Mesodermal cell (in vitro differentiated cells): Measurements from ENCODE around the gene ZDHHC1.

Experiments
- H3K27ac ChIP-seq: 2 replicates; pipeline ENCODE4 v1.7.0; 2013; ENCODE audit warnings: mild to moderate bottlenecking, low read depth, low read length, moderate library complexity; ENCODE audit not compliant: severe bottlenecking
- H3K36me3 ChIP-seq: 2 replicates; pipeline ENCODE4 v1.7.1; 2013; ENCODE audit warnings: mild to moderate bottlenecking, low read length, moderate library complexity; ENCODE audit not compliant: control insufficient read depth, insufficient read depth
- H3K4me1 ChIP-seq: one replicate; pipeline ENCODE4 v1.7.1; 2013; ENCODE audit warnings: mild to moderate bottlenecking, low read length; ENCODE audit not compliant: insufficient read depth, control insufficient read depth, poor library complexity, severe bottlenecking
- H3K4me3 ChIP-seq: 2 replicates; pipeline ENCODE4 v1.7.0; 2013; ENCODE audit warnings: low read length, control low read depth, mild to moderate bottlenecking; ENCODE audit not compliant: insufficient read depth, poor library complexity, severe bottlenecking; ENCODE audit errors: extremely low read depth
- H3K9me3 ChIP-seq: 2 replicates; pipeline ENCODE4 v1.7.1; 2013; ENCODE audit warnings: mild to moderate bottlenecking, low read length, moderate library complexity; ENCODE audit not compliant: control insufficient read depth
- WGBS, 2 experiments: methylation state at CpG; one replicate each; pipeline ENCODE4 v1.1.5; 2013; ENCODE audit warnings: missing lambda C conversion rate in 2 of 2; ENCODE audit not compliant: insufficient coverage in 2 of 2; 5-methylcytosine and 5-hydroxymethylcytosine counted together

The ZDHHC1 gene

GRCh38 chr16:67429799-67430503, 13.7 kb upstream of the ZDHHC1 start:
- Histone ChIP-seq H3K36me3 (no peaks in the 10 kb centered on the region), H3K27ac (no peak overlapping the region), H3K9me3 (no peaks in the 10 kb centered on the region), H3K4me3 (peak overlapping the region; percentile 25), H3K4me1 (peaks cover 7% of the 10 kb centered on the region)
- WGBS, 2 experiments = 48 to 49% methylated on average over 6 to 11 of the region's 13 CpGs

DNA sequence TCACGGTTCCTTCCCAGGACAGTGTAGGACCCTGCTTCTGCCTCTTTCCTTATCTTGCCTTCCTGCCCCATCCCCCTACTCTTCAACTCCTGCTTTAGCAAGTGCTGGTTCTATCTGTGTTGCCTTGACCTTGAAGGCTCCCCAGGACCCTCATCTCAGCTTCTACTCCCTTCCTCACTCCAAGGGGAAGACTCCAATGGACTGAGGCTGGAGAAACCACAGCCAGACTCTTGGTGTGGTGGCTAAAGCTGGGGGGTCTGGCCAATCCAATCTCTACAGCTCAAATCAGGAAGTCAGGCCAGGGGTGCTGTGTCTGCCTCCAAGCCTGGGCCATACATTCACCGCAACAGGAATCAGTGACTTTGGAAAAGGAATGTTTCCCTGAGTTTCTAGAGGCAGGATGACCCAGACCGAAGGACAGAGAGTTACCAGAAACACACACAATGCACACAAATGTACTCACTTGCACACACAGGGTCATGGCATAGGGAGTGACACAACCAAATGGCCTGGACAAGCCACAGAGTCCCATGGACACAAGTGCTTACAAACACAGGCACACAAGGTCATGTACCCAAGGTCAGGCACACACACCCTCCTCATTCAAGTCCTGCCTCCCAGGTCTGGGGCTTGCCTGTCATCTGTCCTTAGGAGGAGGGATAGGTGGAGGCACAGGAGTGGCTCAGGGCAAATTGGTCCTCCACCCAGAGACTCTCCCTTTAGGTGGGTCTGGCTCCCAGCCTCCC, 12.9 kb upstream of the ZDHHC1 start:
- no peaks in the 10 kb centered on the region for H3K9me3 ChIP-seq
- H3K36me3 ChIP-seq = no peaks in the 10 kb centered on the region
- no peak overlapping the region for H3K27ac ChIP-seq
- 93 to 100% methylated on average over 3 of the region's 3 CpGs for WGBS, 2 experiments
- peaks cover 8% of the 10 kb centered on the region for H3K4me1 ChIP-seq
- H3K4me3 ChIP-seq = no peak overlapping the region

DNA sequence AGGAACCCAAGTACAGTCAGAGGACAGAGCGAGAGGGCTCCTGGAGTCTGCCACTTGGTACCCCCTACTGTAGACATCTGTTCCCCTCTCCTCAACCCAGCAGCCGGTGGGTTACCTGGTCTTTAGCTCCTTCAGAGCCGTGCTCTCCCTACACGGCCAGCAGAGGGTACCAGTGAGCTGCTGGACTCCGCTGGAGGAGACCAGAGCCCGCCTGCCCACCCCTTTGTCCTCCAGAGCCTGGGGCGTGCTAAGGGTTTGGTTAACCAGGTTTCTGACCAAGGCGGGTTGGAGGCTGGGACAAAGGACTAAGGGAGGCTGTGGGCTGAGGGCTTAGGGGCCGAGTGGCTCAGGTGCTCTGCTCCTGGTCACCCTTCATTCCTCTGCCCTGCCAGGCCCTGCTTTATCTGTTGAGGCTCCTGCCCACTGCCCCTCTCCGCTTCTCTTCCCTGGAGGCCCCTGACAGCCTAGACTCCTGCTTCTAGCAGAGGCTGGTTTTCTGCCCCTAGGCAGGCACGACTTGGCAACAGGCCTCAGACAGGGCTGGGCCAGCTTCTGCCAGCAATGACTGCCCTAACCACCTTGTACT, 12.0 kb upstream of the ZDHHC1 start:
- no peak overlapping the region for H3K27ac ChIP-seq
- peaks cover 12% of the 10 kb centered on the region for H3K4me1 ChIP-seq
- H3K4me3 ChIP-seq = no peak overlapping the region
- WGBS, 2 experiments = 22 to 24% methylated on average over 7 to 8 of the region's 11 CpGs
- H3K9me3 ChIP-seq = no peaks in the 10 kb centered on the region
- H3K36me3 ChIP-seq = no peaks in the 10 kb centered on the region

DNA sequence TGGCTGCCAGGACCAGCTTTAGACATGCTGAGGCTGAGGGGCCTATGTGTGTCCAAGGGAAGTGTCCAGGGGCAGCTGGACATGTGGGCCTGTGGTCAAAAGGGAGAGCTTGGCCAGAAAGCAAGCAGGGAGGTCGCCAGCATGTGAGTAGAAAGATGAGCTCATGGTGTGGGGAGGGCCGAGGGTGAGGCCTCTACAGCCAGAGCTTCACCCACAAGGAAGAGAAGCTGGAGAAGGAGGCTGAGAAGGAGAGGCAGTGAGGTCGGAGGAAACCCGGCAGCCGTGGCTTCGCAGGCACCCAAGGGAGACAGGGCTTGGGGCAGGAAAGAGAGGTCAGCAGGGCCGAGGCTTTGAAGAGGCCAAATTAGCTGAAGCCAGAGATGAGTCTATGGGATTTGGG, 10.7 kb upstream of the ZDHHC1 start:
- Histone ChIP-seq H3K4me3 (no peak overlapping the region), H3K36me3 (no peaks in the 10 kb centered on the region), H3K27ac (no peak overlapping the region), H3K4me1 (peaks cover 8% of the 10 kb centered on the region), H3K9me3 (no peaks in the 10 kb centered on the region)
- 85 to 89% methylated on average over 4 to 7 of the region's 7 CpGs for WGBS, 2 experiments

- Histone ChIP-seq H3K36me3 (no peaks in the 10 kb centered on the region), H3K4me1 (peaks cover 8% of the 10 kb centered on the region), H3K4me3 (no peak overlapping the region), H3K27ac (no peak overlapping the region), H3K9me3 (no peaks in the 10 kb centered on the region)
- WGBS, 2 experiments = 92 to 100% methylated on average over 4 to 6 of the region's 7 CpGs
Observed at GRCh38 chr16:67426022-67426421, 9.7 kb upstream of the ZDHHC1 start.

DNA sequence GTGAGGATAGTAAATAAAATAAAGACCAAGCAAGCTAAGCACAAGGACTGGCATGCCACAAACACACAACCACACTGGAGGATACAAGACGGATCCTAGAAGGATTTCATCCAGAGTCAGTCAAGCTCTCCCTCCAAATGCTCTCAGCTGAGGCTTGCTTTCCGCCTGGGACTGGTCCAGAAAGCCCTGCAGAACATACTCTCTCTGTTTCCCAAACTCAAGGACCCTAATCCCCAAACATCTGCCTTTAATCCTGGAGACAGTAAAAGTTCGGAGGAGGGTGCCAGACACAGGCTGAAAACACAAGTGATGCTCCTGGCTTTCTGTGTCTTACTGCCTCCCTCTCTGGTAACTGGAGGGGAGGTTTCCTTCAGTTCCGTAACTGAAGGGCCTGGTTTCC, 9.3 kb upstream of the ZDHHC1 start:
- H3K9me3 ChIP-seq = no peaks in the 10 kb centered on the region
- no peaks in the 10 kb centered on the region for H3K36me3 ChIP-seq
- no peak overlapping the region for H3K27ac ChIP-seq
- 85 to 89% methylated on average over 3 of the region's 4 CpGs for WGBS, 2 experiments
- H3K4me1 ChIP-seq = peaks cover 8% of the 10 kb centered on the region
- no peak overlapping the region for H3K4me3 ChIP-seq

DNA sequence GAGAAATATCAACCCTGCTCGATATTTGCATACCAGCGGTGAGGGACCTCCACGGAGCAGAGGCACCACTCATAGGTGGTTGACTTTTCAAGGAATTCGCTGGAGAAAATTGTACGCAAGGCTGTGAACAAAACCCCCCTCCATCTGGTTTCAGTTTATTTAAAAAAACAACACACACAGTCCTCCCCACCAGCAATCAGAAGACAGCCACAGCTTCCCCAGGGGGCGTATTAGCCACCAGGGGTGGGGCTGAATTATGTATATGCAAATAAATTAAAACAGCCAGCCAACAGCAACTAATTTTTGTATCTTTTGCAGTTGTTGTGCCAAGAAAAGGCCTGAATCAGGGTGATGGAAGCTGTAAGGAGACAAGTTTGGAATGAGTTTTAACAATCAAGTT, 8.8 kb upstream of the ZDHHC1 start:
- Histone ChIP-seq H3K36me3 (no peaks in the 10 kb centered on the region), H3K4me3 (no peak overlapping the region), H3K4me1 (peaks cover 8% of the 10 kb centered on the region), H3K9me3 (no peaks in the 10 kb centered on the region), H3K27ac (no peak overlapping the region)
- WGBS, 2 experiments = 24 to 27% methylated on average over 3 of the region's 6 CpGs

GRCh38 chr16:67424261-67424615, 8.0 kb upstream of the ZDHHC1 start:
- WGBS, 2 experiments = 25 to 40% methylated on average over 2 to 5 of the region's 5 CpGs
- Histone ChIP-seq H3K4me3 (no peak overlapping the region), H3K9me3 (no peaks in the 10 kb centered on the region), H3K36me3 (no peaks in the 10 kb centered on the region), H3K4me1 (peaks cover 8% of the 10 kb centered on the region), H3K27ac (no peak overlapping the region)

DNA sequence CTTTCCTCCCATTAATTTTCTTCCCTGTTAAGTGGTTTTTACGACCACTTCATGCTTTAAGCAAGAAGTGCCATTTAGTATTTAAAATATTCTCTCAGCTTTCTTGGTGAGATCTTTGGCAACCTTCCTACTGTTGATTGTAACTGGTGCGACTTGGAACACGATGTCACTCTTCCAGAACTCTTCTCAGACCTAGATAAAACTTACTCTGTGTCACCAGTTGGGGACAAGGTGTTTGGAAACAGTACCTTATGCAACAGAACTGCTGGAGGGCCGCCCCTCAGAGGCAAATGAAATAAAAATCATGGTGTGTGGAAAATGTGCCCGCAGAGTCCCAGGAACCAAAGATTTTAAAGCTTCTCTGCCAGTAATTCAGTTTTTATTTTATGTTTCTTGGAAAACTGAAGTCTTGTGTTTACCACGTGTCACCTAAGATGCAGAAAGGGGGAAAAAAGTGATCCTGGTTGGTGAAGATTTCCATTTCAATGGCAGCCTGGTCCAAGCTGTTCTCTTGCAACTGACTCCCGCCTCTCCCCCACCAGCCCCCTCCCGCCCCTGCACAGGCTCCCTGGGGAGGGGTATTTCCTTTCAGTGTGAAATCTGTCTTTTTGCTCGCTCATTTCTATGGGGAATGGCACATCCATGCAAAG, 7.5 kb upstream of the ZDHHC1 start:
- Histone ChIP-seq H3K36me3 (no peaks in the 10 kb centered on the region), H3K27ac (no peak overlapping the region), H3K4me1 (peaks cover 8% of the 10 kb centered on the region), H3K9me3 (no peaks in the 10 kb centered on the region), H3K4me3 (no peak overlapping the region)
- 14 to 22% methylated on average over 2 of the region's 9 CpGs for WGBS, 2 experiments

DNA sequence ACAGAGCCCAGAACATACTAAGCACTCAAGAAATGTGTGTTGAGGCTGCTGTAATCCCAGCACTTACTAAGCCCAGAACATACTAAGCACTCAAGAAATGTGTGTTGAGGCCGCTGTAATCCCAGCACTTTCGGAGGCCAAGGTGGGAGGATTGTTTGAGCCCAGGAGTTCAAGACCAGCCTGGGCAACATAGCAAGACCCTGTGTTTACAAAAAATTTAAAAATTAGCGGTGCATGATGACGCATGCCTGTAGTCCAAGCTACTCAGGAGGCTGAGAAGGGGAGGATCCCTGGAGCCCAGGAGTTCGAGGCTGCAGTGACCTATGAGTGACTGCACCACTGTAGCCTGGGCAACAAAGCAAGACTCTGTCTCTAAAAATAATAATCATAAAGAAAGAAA, 6.7 kb upstream of the ZDHHC1 start:
- no peak overlapping the region for H3K27ac ChIP-seq
- H3K36me3 ChIP-seq = no peaks in the 10 kb centered on the region
- H3K4me3 ChIP-seq = no peak overlapping the region
- H3K4me1 ChIP-seq = peaks cover 8% of the 10 kb centered on the region
- 84 to 92% methylated on average over 5 of the region's 5 CpGs for WGBS, 2 experiments
- H3K9me3 ChIP-seq = no peaks in the 10 kb centered on the region
